CD14-positive monocyte (primary cell): ENCODE data around the gene ALS2. TPM values are rescaled to one million over a fixed set of nuclear protein-coding genes. Genes with fewer than 3 reads are reported as not detected.

Experiments used
- DNase-seq, 3 donors: peaks; one replicate each; pipeline ENCODE4 v3.0.0-alpha.2; 2011 to 2022
- H2AFZ ChIP-seq: 2 replicates; pipeline ENCODE4 v1.6.0; 2012; ENCODE audit warnings: mild to moderate bottlenecking, low read depth, low read length, inconsistent platforms; ENCODE audit not compliant: insufficient read depth, poor library complexity, severe bottlenecking
- H3K27ac ChIP-seq, 2 donors: 1 replicate in 1 of 2; 2 replicates in 1 of 2; pipeline ENCODE4 v1.5.1; 2012 to 2013; ENCODE audit warnings: low read length in 2 of 2, control low read depth in 1 of 2, inconsistent platforms in 1 of 2, low read depth in 1 of 2, mild to moderate bottlenecking in 1 of 2
- H3K27me3 ChIP-seq, 2 donors: one replicate each; pipeline versions ENCODE4 v1.6.0 to v1.6.1; 2011 to 2013; ENCODE audit warnings: low read length in 2 of 2; ENCODE audit not compliant: control insufficient read depth in 2 of 2, insufficient read depth in 2 of 2
- H3K36me3 ChIP-seq, 2 donors: replicated peaks in 1 of 2; 1 replicate in 1 of 2; 2 replicates in 1 of 2; pipeline versions ENCODE4 v1.5.1 to v1.6.1; 2012 to 2013; ENCODE audit warnings: low read length in 2 of 2, control low read depth in 1 of 2, inconsistent platforms in 1 of 2, mild to moderate bottlenecking in 1 of 2; ENCODE audit not compliant: insufficient read depth in 2 of 2, control insufficient read depth in 1 of 2
- H3K4me1 ChIP-seq, 2 donors: 1 replicate in 1 of 2; 2 replicates in 1 of 2; pipeline versions ENCODE4 v1.5.1 to v1.6.1; 2012 to 2013; ENCODE audit warnings: low read length in 2 of 2, control low read depth in 1 of 2, inconsistent platforms in 1 of 2, mild to moderate bottlenecking in 1 of 2, moderate library complexity in 1 of 2; ENCODE audit not compliant: insufficient read depth in 2 of 2, control insufficient read depth in 1 of 2
- H3K4me2 ChIP-seq: replicated peaks from 2 replicates; pipeline ENCODE3; 2012; ENCODE audit warnings: low read length, moderate library complexity, mild to moderate bottlenecking; ENCODE audit not compliant: poor library complexity, severe bottlenecking; ENCODE audit errors: extremely low read depth
- H3K4me3 ChIP-seq, 3 experiments: fragments of 200-600 bp in 1 of 3; sonication (generic) in 1 of 3; replicated peaks in 1 of 3; 1 replicate in 2 of 3; 2 replicates in 1 of 3; pipeline ENCODE4 v1.5.1; 2011 to 2013; ENCODE audit warnings: low read length in 3 of 3, mild to moderate bottlenecking in 3 of 3, control low read depth in 2 of 3, low read depth in 2 of 3, inconsistent platforms in 1 of 3, moderate library complexity in 1 of 3
- H3K79me2 ChIP-seq: 2 replicates; pipeline ENCODE4 v1.6.0; 2012; ENCODE audit warnings: mild to moderate bottlenecking, control low read depth, inconsistent platforms, low read length, moderate library complexity; ENCODE audit not compliant: insufficient read depth
- H3K9ac ChIP-seq: 2 replicates; pipeline ENCODE4 v1.6.0; 2017; ENCODE audit warnings: low read length, mild to moderate bottlenecking; ENCODE audit not compliant: insufficient read depth, poor library complexity, severe bottlenecking
- H3K9me3 ChIP-seq, 2 donors: replicated peaks in 1 of 2; 1 replicate in 1 of 2; 2 replicates in 1 of 2; pipeline versions ENCODE4 v1.5.1 to v1.6.1; 2012 to 2013; ENCODE audit warnings: low read length in 2 of 2, control low read depth in 1 of 2; ENCODE audit not compliant: control insufficient read depth in 1 of 2, insufficient read depth in 1 of 2
- H4K20me1 ChIP-seq: 2 replicates; pipeline ENCODE4 v1.6.0; 2012; ENCODE audit warnings: mild to moderate bottlenecking, low read length, control low read depth, moderate library complexity; ENCODE audit not compliant: insufficient read depth
- H3K27ac Mint-ChIP-seq, 7 donors: one replicate each; pipeline ENCODE4 v1.8.0; 2020; ENCODE audit warnings: mild to moderate bottlenecking in 7 of 7, mixed read lengths in 7 of 7, moderate library complexity in 6 of 7, inconsistent platforms in 2 of 7
- H3K27me3 Mint-ChIP-seq, 3 donors: one replicate each; pipeline ENCODE4 v1.8.0; 2021 to 2022; ENCODE audit warnings: low read depth in 3 of 3, mild to moderate bottlenecking in 3 of 3, mixed read lengths in 3 of 3, moderate library complexity in 3 of 3, inconsistent platforms in 1 of 3
- H3K36me3 Mint-ChIP-seq, 2 donors: one replicate each; pipeline ENCODE4 v1.8.0; 2020; ENCODE audit warnings: mixed read lengths in 2 of 2, inconsistent platforms in 1 of 2, mild to moderate bottlenecking in 1 of 2
- H3K4me1 Mint-ChIP-seq: one replicate; pipeline ENCODE4 v1.8.0; 2020; ENCODE audit warnings: mild to moderate bottlenecking, mixed read lengths
- H3K4me3 Mint-ChIP-seq, 2 donors: one replicate each; pipeline ENCODE4 v1.8.0; 2020; ENCODE audit warnings: mild to moderate bottlenecking in 2 of 2, mixed read lengths in 2 of 2, moderate library complexity in 1 of 2
- H3K9me3 Mint-ChIP-seq, 7 donors: one replicate each; pipeline ENCODE4 v1.8.0; 2020 to 2022; ENCODE audit warnings: mixed read lengths in 7 of 7, mild to moderate bottlenecking in 6 of 7, moderate library complexity in 6 of 7, inconsistent platforms in 2 of 7
- CTCF ChIP-seq: fragments of 200-600 bp; IDR thresholded peaks from one replicate; pipeline ENCODE4 v1.8.0; 2022; ENCODE audit warnings: antibody characterized with exemption, mild to moderate bottlenecking
- WGBS: methylation state at CpG from one replicate; pipeline ENCODE4 v1.1.5; 2013; ENCODE audit warnings: missing lambda C conversion rate; ENCODE audit not compliant: insufficient coverage; 5-methylcytosine and 5-hydroxymethylcytosine counted together
- intact Hi-C, 2 donors: fragments of 100-400 bp; cut with micrococcal nuclease; formaldehyde crosslinking; loops; one replicate each; pipeline versions ENCODE4 v1.15.0 to v1.15.1; 2023
- polyA plus RNA-seq, 3 donors: library from polyadenylated mRNA; depleted of rRNA in 1 of 3; unstranded in 2 of 3; stranded (reverse) in 1 of 3; fragments of 300-500 nt in 2 of 3; fragments of >200 nt in 1 of 3; fragmentation: Illumina TruSeq in 2 of 3; gene quantifications; 1 replicate in 2 of 3; 2 replicates in 1 of 3; pipeline ENCODE4 v1.2.3, GENCODE V29; 2012 to 2021

Gene ALS2
- polyA plus RNA-seq, 3 donors: 2.6 to 4.7 (median 3.1) TPM

- Mint-ChIP-seq H3K27me3 (peaks cover 0 to 2% (median 0%) of the 10 kb centered on the region in 3 donors), H3K27ac (no peak overlapping the region), H3K4me3 (no peak overlapping the region), H3K4me1 (no peaks in the 10 kb centered on the region), H3K9me3 (peaks cover 0 to 8% (median 3%) of the 10 kb centered on the region in 7 donors), H3K36me3 (peaks cover 24 to 26% of the 10 kb centered on the region in 2 donors)
- Histone ChIP-seq H3K4me3 (no peak overlapping the region), H3K4me2 (no peak overlapping the region), H3K4me1 (no peaks in the 10 kb centered on the region), H3K9ac (no peak overlapping the region), H3K36me3 (peaks cover 9 to 43% of the 10 kb centered on the region in 2 donors), H3K27ac (no peak overlapping the region), H3K79me2 (no peaks in the 10 kb centered on the region), H2AFZ (no peak overlapping the region), H4K20me1 (no peaks in the 10 kb centered on the region), H3K9me3 (no peaks in the 10 kb centered on the region), H3K27me3 (no peaks in the 10 kb centered on the region)
- DNase-seq: no peak
- TF ChIP-seq CTCF: no peak
- WGBS: 50% methylated on average over 1 of the region's 4 CpGs
- intact Hi-C loops: no loop called here
These were observed 46.6 kb downstream of the ALS2 start for GRCh38 chr2:201734111-201734510.

GRCh38 chr2:201733544-201733943 lies 47.2 kb downstream of the ALS2 start:
- Histone ChIP-seq H3K4me3 (no peak overlapping the region), H3K9ac (no peak overlapping the region), H3K79me2 (no peaks in the 10 kb centered on the region), H3K9me3 (no peaks in the 10 kb centered on the region), H3K4me2 (no peak overlapping the region), H2AFZ (no peak overlapping the region), H3K4me1 (no peaks in the 10 kb centered on the region), H3K27ac (no peak overlapping the region), H3K27me3 (no peaks in the 10 kb centered on the region), H4K20me1 (no peaks in the 10 kb centered on the region), H3K36me3 (peaks cover 10 to 40% of the 10 kb centered on the region in 2 donors)
- intact Hi-C loops: no loop called here
- Mint-ChIP-seq H3K9me3 (peaks cover 0 to 8% (median 3%) of the 10 kb centered on the region in 7 donors), H3K27me3 (peaks cover 0 to 2% (median 0%) of the 10 kb centered on the region in 3 donors), H3K27ac (no peak overlapping the region), H3K4me3 (no peak overlapping the region), H3K36me3 (peaks cover 27 to 29% of the 10 kb centered on the region in 2 donors), H3K4me1 (no peaks in the 10 kb centered on the region)
- no peak for DNase-seq
- no peak for TF ChIP-seq CTCF
- no CpG with 5 or more reads among the region's 1 CpG for WGBS
